GM10847 (cell line): Measurements from ENCODE around the gene LMOD2.

ENCODE experiments used
- POLR2A ChIP-seq: IDR thresholded peaks from 2 replicates; pipeline ENCODE4 v1.6.1; 2011; ENCODE audit not compliant: insufficient read length; ENCODE audit errors: extremely low read depth

Gene LMOD2

GRCh38 chr7:123655614-123656013 is at the start of gene LMOD2:
LMOD2 (plus strand) TSS chr7:123655866; CDS start chr7:123655964, 98 bp downstream.
- TF ChIP-seq POLR2A: no peak

- no peak for TF ChIP-seq POLR2A
Observed at GRCh38 chr7:123607423-123607975, 48.2 kb upstream of the LMOD2 start.

- no peak for TF ChIP-seq POLR2A
Observed at GRCh38 chr7:123608991-123609882, 46.4 kb upstream of the LMOD2 start.

- TF ChIP-seq POLR2A: no peak
Observed at GRCh38 chr7:123609883-123610239, 45.8 kb upstream of the LMOD2 start.

GRCh38 chr7:123612024-123612423 is 43.6 kb upstream of the LMOD2 start:
- TF ChIP-seq POLR2A: no peak

- TF ChIP-seq POLR2A: no peak
Observed at GRCh38 chr7:123615344-123615743, 40.3 kb upstream of the LMOD2 start.

GRCh38 chr7:123616223-123616622 is 39.4 kb upstream of the LMOD2 start:
- TF ChIP-seq POLR2A: no peak

GRCh38 chr7:123621707-123622106 is 34.0 kb upstream of the LMOD2 start:
- TF ChIP-seq POLR2A: no peak

GRCh38 chr7:123622660-123623386 is 32.8 kb upstream of the LMOD2 start:
- no peak for TF ChIP-seq POLR2A

- no peak for TF ChIP-seq POLR2A
Observed at GRCh38 chr7:123624527-123625183, 31.0 kb upstream of the LMOD2 start.

- TF ChIP-seq POLR2A: no peak
Observed at GRCh38 chr7:123625254-123625653, 30.4 kb upstream of the LMOD2 start.

GRCh38 chr7:123627851-123628250 is 27.8 kb upstream of the LMOD2 start:
- no peak for TF ChIP-seq POLR2A

GRCh38 chr7:123628829-123629228 is 26.8 kb upstream of the LMOD2 start:
- TF ChIP-seq POLR2A: no peak

- no peak for TF ChIP-seq POLR2A
Observed at GRCh38 chr7:123629281-123629680, 26.4 kb upstream of the LMOD2 start.

GRCh38 chr7:123632808-123633207 is 22.9 kb upstream of the LMOD2 start:
- TF ChIP-seq POLR2A: no peak
